SU-DHL-6 (cell line): ENCODE results near the gene B3GAT1.

Experiments used
- H2AFZ ChIP-seq: fragments of 200-600 bp; sonication (generic); 2 replicates; pipeline ENCODE4 v1.6.1; 2014; ENCODE audit warnings: low read depth, mild to moderate bottlenecking, moderate library complexity, mixed read lengths, antibody characterized with exemption, low read length; ENCODE audit not compliant: severe bottlenecking
- H3F3A ChIP-seq: fragments of 200-600 bp; shearing (Covaris generic); 2 replicates; pipeline ENCODE4 v1.6.0; 2016; ENCODE audit warnings: antibody characterized with exemption, mild to moderate bottlenecking; ENCODE audit not compliant: insufficient read depth
- H3K27ac ChIP-seq: fragments of 200-600 bp; sonication (generic); 2 replicates; pipeline ENCODE4 v1.5.1; 2016; ENCODE audit warnings: low read depth, mild to moderate bottlenecking, low read length, moderate library complexity, mixed read lengths
- H3K27me3 ChIP-seq: fragments of 200-600 bp; sonication (generic), shearing (Covaris generic); 2 replicates; pipeline ENCODE4 v1.6.0; 2014; ENCODE audit warnings: mild to moderate bottlenecking, low read length
- H3K36me3 ChIP-seq: fragments of 200-600 bp; sonication (generic); 2 replicates; pipeline ENCODE4 v1.6.1; 2014; ENCODE audit warnings: mild to moderate bottlenecking, low read length, mixed read lengths
- H3K4me2 ChIP-seq: fragments of 300-600, 200-600 bp; shearing (Covaris generic), sonication (generic); 2 replicates; pipeline ENCODE4 v1.6.0; 2014; ENCODE audit warnings: low read length, low read depth, mild to moderate bottlenecking; ENCODE audit not compliant: poor library complexity, severe bottlenecking
- H3K4me3 ChIP-seq: fragments of 200-600 bp; sonication (generic); 2 replicates; pipeline ENCODE4 v1.5.1; 2014; ENCODE audit warnings: antibody characterized with exemption, low read length, mild to moderate bottlenecking, mixed read lengths; ENCODE audit not compliant: insufficient read depth, poor library complexity, severe bottlenecking
- H3K79me2 ChIP-seq: fragments of 200-600 bp; sonication (generic); 2 replicates; pipeline ENCODE4 v1.6.1; 2014; ENCODE audit warnings: mild to moderate bottlenecking, low read length, moderate library complexity; ENCODE audit not compliant: insufficient read depth
- H3K9ac ChIP-seq: fragments of 200-600 bp; sonication (generic); 2 replicates; pipeline ENCODE4 v1.7.0; 2014; ENCODE audit warnings: mild to moderate bottlenecking, low read length
- H3K9me2 ChIP-seq: fragments of 200-600 bp; sonication (generic); replicated peaks from 2 replicates; pipeline ENCODE4 v1.6.1; 2014; ENCODE audit warnings: low read length; ENCODE audit not compliant: insufficient read depth
- H3K9me3 ChIP-seq: fragments of 200-600 bp; sonication (generic); 2 replicates; pipeline ENCODE4 v1.6.1; 2014; ENCODE audit warnings: low read length, mixed read lengths; ENCODE audit not compliant: insufficient read depth
- H4K20me1 ChIP-seq: fragments of 200-600 bp; sonication (generic); 2 replicates; pipeline ENCODE4 v1.6.1; 2014; ENCODE audit warnings: low read depth, mild to moderate bottlenecking, antibody characterized with exemption, low read length, moderate library complexity, mixed read lengths
- CTCF ChIP-seq: fragments of 200-600 bp; sonication (generic); IDR thresholded peaks from one replicate; pipeline ENCODE4 v1.5.1; 2017; ENCODE audit warnings: antibody characterized with exemption, mild to moderate bottlenecking, low read length, moderate library complexity; ENCODE audit not compliant: insufficient read depth, poor library complexity, severe bottlenecking
- EZH2phosphoT487 ChIP-seq: fragments of 200-600 bp; sonication (generic), shearing (Covaris generic); conservative IDR thresholded peaks from 2 replicates; pipeline ENCODE4 v1.6.1; 2018; ENCODE audit warnings: mild to moderate bottlenecking, antibody characterized with exemption, low read length, moderate library complexity, mixed read lengths

Gene B3GAT1

GRCh38 chr11:134390706-134391569 is 21.1 kb downstream of the B3GAT1 start:
- Histone ChIP-seq H3K9ac (no peak overlapping the region), H3K4me2 (no peak overlapping the region), H3K27me3 (no peaks in the 10 kb centered on the region), H3K9me3 (no peaks in the 10 kb centered on the region), H4K20me1 (no peaks in the 10 kb centered on the region), H2AFZ (no peak overlapping the region), H3K79me2 (no peaks in the 10 kb centered on the region), H3K27ac (no peak overlapping the region), H3K4me3 (no peak overlapping the region), H3K9me2 (no peaks in the 10 kb centered on the region), H3K36me3 (no peaks in the 10 kb centered on the region), H3F3A (no peaks in the 10 kb centered on the region)
- TF ChIP-seq CTCF (no peak), EZH2phosphoT487 (no peak)

GRCh38 chr11:134389464-134390180 is 22.4 kb downstream of the B3GAT1 start:
- Histone ChIP-seq H3F3A (no peaks in the 10 kb centered on the region), H3K27ac (no peak overlapping the region)

GRCh38 chr11:134388590-134388989 is 23.5 kb downstream of the B3GAT1 start:
- no peak overlapping the region for H3K4me2 ChIP-seq
- H4K20me1 ChIP-seq, result no peaks in the 10 kb centered on the region

More at GRCh38 chr11:134389464-134390180, 22.4 kb downstream of the B3GAT1 start:
- H3K36me3 ChIP-seq, result no peaks in the 10 kb centered on the region
- H3K79me2 ChIP-seq, result no peaks in the 10 kb centered on the region
- TF ChIP-seq EZH2phosphoT487, result no peak
- no peak for TF ChIP-seq CTCF
- no peak overlapping the region for H3K4me3 ChIP-seq
- no peaks in the 10 kb centered on the region for H4K20me1 ChIP-seq
- no peak overlapping the region for H3K4me2 ChIP-seq
- H3K9me2 ChIP-seq, result no peaks in the 10 kb centered on the region
- H2AFZ ChIP-seq, result no peak overlapping the region
- H3K9me3 ChIP-seq, result no peaks in the 10 kb centered on the region
- H3K27me3 ChIP-seq, result no peaks in the 10 kb centered on the region
- H3K9ac ChIP-seq, result no peak overlapping the region

More at GRCh38 chr11:134388590-134388989, 23.5 kb downstream of the B3GAT1 start:
- no peaks in the 10 kb centered on the region for H3K9me3 ChIP-seq
- no peak overlapping the region for H3K27ac ChIP-seq
- H3K27me3 ChIP-seq, result no peaks in the 10 kb centered on the region
- H3K4me3 ChIP-seq, result no peak overlapping the region
- H2AFZ ChIP-seq, result no peak overlapping the region
- H3K79me2 ChIP-seq, result no peaks in the 10 kb centered on the region
- TF ChIP-seq EZH2phosphoT487 (no peak), CTCF (no peak)
- H3K9ac ChIP-seq, result no peak overlapping the region
- no peaks in the 10 kb centered on the region for H3F3A ChIP-seq
- no peaks in the 10 kb centered on the region for H3K9me2 ChIP-seq
- no peaks in the 10 kb centered on the region for H3K36me3 ChIP-seq
